Measurements from ENCODE around the gene LYSMD3. TPM values are rescaled to one million over a fixed set of nuclear protein-coding genes. Genes with fewer than 3 reads are reported as not detected.

Gene LYSMD3
- total and polyA plus RNA-seq, 10 of the 15 experiments (the other 5 are each of a cell fraction or from before 2014, with no cell fraction given): 3.9 to 22.5 (median 12.6) TPM

GRCh38 chr5:90474235-90475107 lies 54.9 kb downstream of the LYSMD3 start, which contains the start of the genes MBLAC2 and POLR3G (continued):
- TF ChIP-seq, protein P1, sequence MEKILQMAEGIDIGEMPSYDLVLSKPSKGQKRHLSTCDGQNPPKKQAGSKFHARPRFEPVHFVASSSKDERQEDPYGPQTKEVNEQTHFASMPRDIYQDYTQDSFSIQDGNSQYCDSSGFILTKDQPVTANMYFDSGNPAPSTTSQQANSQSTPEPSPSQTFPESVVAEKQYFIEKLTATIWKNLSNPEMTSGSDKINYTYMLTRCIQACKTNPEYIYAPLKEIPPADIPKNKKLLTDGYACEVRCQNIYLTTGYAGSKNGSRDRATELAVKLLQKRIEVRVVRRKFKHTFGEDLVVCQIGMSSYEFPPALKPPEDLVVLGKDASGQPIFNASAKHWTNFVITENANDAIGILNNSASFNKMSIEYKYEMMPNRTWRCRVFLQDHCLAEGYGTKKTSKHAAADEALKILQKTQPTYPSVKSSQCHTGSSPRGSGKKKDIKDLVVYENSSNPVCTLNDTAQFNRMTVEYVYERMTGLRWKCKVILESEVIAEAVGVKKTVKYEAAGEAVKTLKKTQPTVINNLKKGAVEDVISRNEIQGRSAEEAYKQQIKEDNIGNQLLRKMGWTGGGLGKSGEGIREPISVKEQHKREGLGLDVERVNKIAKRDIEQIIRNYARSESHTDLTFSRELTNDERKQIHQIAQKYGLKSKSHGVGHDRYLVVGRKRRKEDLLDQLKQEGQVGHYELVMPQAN (conservative IDR thresholded peaks at IDR 0.05): peak; percentile 89
- TF ChIP-seq MEF2A (IDR thresholded peaks at IDR 0.05; ENCODE audit: insufficient read depth, low read depth, low read length) (0 out of 2 replicates have a peak, but pooled peaks have one; percentile 55), CBX3 (IDR thresholded peaks at IDR 0.05; ENCODE audit: borderline replicate concordance, low read depth) (no peak), RBBP5 (conservative IDR thresholded peaks at IDR 0.05) (no peak), MTA2 (IDR thresholded peaks at IDR 0.05; ENCODE audit: low read depth) (peak; percentile 52; the same call in 1 of the 2 replicates), SMC3 (IDR thresholded peaks at IDR 0.05; ENCODE audit: borderline replicate concordance, low read length) (no peak), NR2C1 (IDR thresholded peaks at IDR 0.05) (no peak), MYC (IDR thresholded peaks at IDR 0.05; ENCODE audit: insufficient read depth, insufficient read length, insufficient replicate concordance, low read length, severe bottlenecking) (peak; percentile 82), BMI1 (IDR thresholded peaks at IDR 0.05; ENCODE audit: borderline replicate concordance) (no peak), SPI1 (IDR thresholded peaks at IDR 0.05; ENCODE audit: borderline replicate concordance, insufficient read depth, low read depth, low read length) (no peak), POLR2AphosphoS2 (IDR thresholded peaks at IDR 0.05; ENCODE audit: low read depth, low read length) (peak; percentile 90; the same call in 1 of the 2 replicates), CHD4 (IDR thresholded peaks at IDR 0.05) (no peak), RCOR1 (conservative IDR thresholded peaks at IDR 0.05; ENCODE audit: low read depth, low read length) (no peak), SMAD5 (IDR thresholded peaks at IDR 0.05; ENCODE audit: low read depth) (no peak), ZNF207 (IDR thresholded peaks at IDR 0.05; ENCODE audit: borderline replicate concordance) (peak; percentile 60; the same call in 1 of the 2 replicates), CEBPZ (IDR thresholded peaks at IDR 0.05; ENCODE audit: low read depth, low read length) (no peak), ZSCAN29 (IDR thresholded peaks at IDR 0.05) (no peak), KLF5 (IDR thresholded peaks at IDR 0.05; ENCODE audit: partially characterized antibody) (peak; percentile 44), BACH1 (IDR thresholded peaks at IDR 0.05; ENCODE audit: borderline replicate concordance) (peak; percentile 89), HDAC6 (IDR thresholded peaks at IDR 0.05; ENCODE audit: unreplicated experiment) (peak; percentile 61), CBX5 (IDR thresholded peaks at IDR 0.05; ENCODE audit: low read depth) (peak; percentile 95; the same call in 1 of the 2 replicates)
- TF ChIP-seq, protein P2, sequence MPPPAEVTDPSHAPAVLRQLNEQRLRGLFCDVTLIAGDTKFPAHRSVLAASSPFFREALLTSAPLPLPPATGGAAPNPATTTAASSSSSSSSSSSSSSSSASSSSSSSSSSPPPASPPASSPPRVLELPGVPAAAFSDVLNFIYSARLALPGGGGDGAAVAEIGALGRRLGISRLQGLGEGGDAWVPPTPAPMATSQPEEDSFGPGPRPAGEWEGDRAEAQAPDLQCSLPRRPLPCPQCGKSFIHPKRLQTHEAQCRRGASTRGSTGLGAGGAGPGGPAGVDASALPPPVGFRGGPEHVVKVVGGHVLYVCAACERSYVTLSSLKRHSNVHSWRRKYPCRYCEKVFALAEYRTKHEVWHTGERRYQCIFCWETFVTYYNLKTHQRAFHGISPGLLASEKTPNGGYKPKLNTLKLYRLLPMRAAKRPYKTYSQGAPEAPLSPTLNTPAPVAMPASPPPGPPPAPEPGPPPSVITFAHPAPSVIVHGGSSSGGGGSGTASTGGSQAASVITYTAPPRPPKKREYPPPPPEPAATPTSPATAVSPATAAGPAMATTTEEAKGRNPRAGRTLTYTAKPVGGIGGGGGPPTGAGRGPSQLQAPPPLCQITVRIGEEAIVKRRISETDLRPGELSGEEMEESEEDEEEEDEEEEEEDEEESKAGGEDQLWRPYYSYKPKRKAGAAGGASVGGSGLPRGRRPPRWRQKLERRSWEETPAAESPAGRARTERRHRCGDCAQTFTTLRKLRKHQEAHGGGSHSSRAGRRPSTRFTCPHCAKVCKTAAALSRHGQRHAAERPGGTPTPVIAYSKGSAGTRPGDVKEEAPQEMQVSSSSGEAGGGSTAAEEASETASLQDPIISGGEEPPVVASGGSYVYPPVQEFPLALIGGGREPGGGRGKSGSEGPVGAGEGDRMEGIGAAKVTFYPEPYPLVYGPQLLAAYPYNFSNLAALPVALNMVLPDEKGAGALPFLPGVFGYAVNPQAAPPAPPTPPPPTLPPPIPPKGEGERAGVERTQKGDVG (CRISPR knock-in tag; IDR thresholded peaks at IDR 0.05): no peak
